Caki2 (cell line): ENCODE measurements around the gene SLC22A12. TPM values are rescaled to one million over a fixed set of nuclear protein-coding genes. Genes with fewer than 3 reads are reported as not detected.

Experiments
- DNase-seq: peaks from one replicate; pipeline ENCODE4 v3.0.0-alpha.2; 2015; ENCODE audit warnings: low read depth
- in situ Hi-C: cut with HindIII; loops from 2 replicates; pipeline ENCODE4 v1.10.0; 2016; ENCODE audit warnings: low sequenced_read_pairs, low pct_unique_long_range_greater_than_20kb, mixed read lengths
- total RNA-seq: library from RNA; depleted of rRNA; stranded (reverse); fragments of >200 nt; shearing (Covaris generic); gene quantifications from 2 replicates; pipeline ENCODE4 v1.2.3, GENCODE V29; 2014; ENCODE audit warnings: low replicate concordance

SLC22A12 gene
- total RNA-seq, 1 experiment from 2014 or later = not detected

- in situ Hi-C loops = no loop called here
- DNase-seq = no peak
Observed at GRCh38 chr11:64611869-64612646, 21.0 kb downstream of the SLC22A12 start.

- in situ Hi-C loops = no loop called here
- no peak for DNase-seq
Observed at GRCh38 chr11:64613648-64614047, 22.6 kb downstream of the SLC22A12 start.

- in situ Hi-C loops = no loop called here
Observed at GRCh38 chr11:64614917-64615316, 23.9 kb downstream of the SLC22A12 start.

GRCh38 chr11:64616817-64617216 lies 25.8 kb downstream of the SLC22A12 start:
- in situ Hi-C loops = no loop called here
- no peak for DNase-seq

More at GRCh38 chr11:64614917-64615316, 23.9 kb downstream of the SLC22A12 start:
- DNase-seq = no peak

- DNase-seq = no peak
- in situ Hi-C loops = no loop called here
Observed at GRCh38 chr11:64619196-64619595, 28.2 kb downstream of the SLC22A12 start.

- in situ Hi-C loops = no loop called here
- DNase-seq = peak; percentile 12
Observed at GRCh38 chr11:64619811-64620380, 28.9 kb downstream of the SLC22A12 start.

- DNase-seq = no peak
- in situ Hi-C loops = no loop called here
Observed at GRCh38 chr11:64620381-64620971, 29.5 kb downstream of the SLC22A12 start.

GRCh38 chr11:64621283-64622019 lies 30.4 kb downstream of the SLC22A12 start:
- in situ Hi-C loops = no loop called here
- DNase-seq = no peak

- in situ Hi-C loops = no loop called here
- no peak for DNase-seq
Observed at GRCh38 chr11:64622681-64623080, 31.7 kb downstream of the SLC22A12 start.

- no peak for DNase-seq
- in situ Hi-C loops = no loop called here
Observed at GRCh38 chr11:64624883-64625481, 34.0 kb downstream of the SLC22A12 start.

- DNase-seq = no peak
- in situ Hi-C loops = no loop called here
Observed at GRCh38 chr11:64626637-64627036, 35.6 kb downstream of the SLC22A12 start.

- no peak for DNase-seq
- in situ Hi-C loops = no loop called here
Observed at GRCh38 chr11:64627371-64627770, 36.4 kb downstream of the SLC22A12 start.

- in situ Hi-C loops = no loop called here
Observed at GRCh38 chr11:64628596-64628995, 37.6 kb downstream of the SLC22A12 start.

GRCh38 chr11:64629103-64629502 lies 38.1 kb downstream of the SLC22A12 start:
- in situ Hi-C loops = no loop called here

More at GRCh38 chr11:64628596-64628995, 37.6 kb downstream of the SLC22A12 start:
- no peak for DNase-seq

GRCh38 chr11:64629796-64630562 lies 39.0 kb downstream of the SLC22A12 start:
- no peak for DNase-seq
- in situ Hi-C loops = no loop called here

More at GRCh38 chr11:64629103-64629502, 38.1 kb downstream of the SLC22A12 start:
- no peak for DNase-seq

- in situ Hi-C loops = no loop called here
- no peak for DNase-seq
Observed at GRCh38 chr11:64631675-64632074, 40.7 kb downstream of the SLC22A12 start.

- DNase-seq = no peak
- in situ Hi-C loops = no loop called here
Observed at GRCh38 chr11:64632237-64632636, 41.2 kb downstream of the SLC22A12 start.

- in situ Hi-C loops = no loop called here
- DNase-seq = no peak
Observed at GRCh38 chr11:64632654-64633053, 41.6 kb downstream of the SLC22A12 start.
